Thoracic aorta (tissue), 2 donors: Measurements from ENCODE around the gene PARD3B. TPM values are rescaled to one million over a fixed set of nuclear protein-coding genes. Genes with fewer than 3 reads are reported as not detected.

Experiments used
- ATAC-seq: fragments of 150-250 bp; one replicate; pipeline ENCODE4 v1.8.0; 2017; ENCODE audit warnings: low read depth; ENCODE audit not compliant: insufficient number of reproducible peaks, low FRiP score
- DNase-seq: peaks from one replicate; pipeline ENCODE4 v3.0.0-alpha.2; 2020; ENCODE audit warnings: low spot score
- H3K27ac ChIP-seq, 2 donors: fragments of 200-600 bp; sonication (generic); 1 replicate in 1 of 2; 2 replicates in 1 of 2; pipeline ENCODE4 v1.5.1; 2016; ENCODE audit warnings: mild to moderate bottlenecking in 2 of 2, moderate library complexity in 2 of 2
- H3K27me3 ChIP-seq: fragments of 200-600 bp; sonication (generic); replicated peaks from 2 replicates; pipeline ENCODE4 v1.6.0; 2016; ENCODE audit warnings: mild to moderate bottlenecking; ENCODE audit not compliant: insufficient read depth
- H3K36me3 ChIP-seq: fragments of 200-600 bp; sonication (generic); one replicate; pipeline ENCODE4 v1.5.1; 2016
- H3K4me1 ChIP-seq, 2 donors: fragments of 200-600 bp; sonication (generic); 1 replicate in 1 of 2; 2 replicates in 1 of 2; pipeline versions ENCODE4 v1.5.1 to v1.6.0; 2016; ENCODE audit warnings: low read depth in 2 of 2, mild to moderate bottlenecking in 1 of 2; ENCODE audit not compliant: control insufficient read depth in 1 of 2
- H3K4me3 ChIP-seq: fragments of 200-600 bp; sonication (generic); 2 replicates; pipeline ENCODE4 v1.5.1; 2016; ENCODE audit warnings: mild to moderate bottlenecking
- H3K9me3 ChIP-seq: fragments of 200-600 bp; sonication (generic); 2 replicates; pipeline ENCODE4 v1.5.1; 2016
- total RNA-seq, 2 donors: library from RNA; depleted of rRNA; stranded (reverse); fragments of >200 nt; gene quantifications; one replicate each; pipeline versions ENCODE4 v1.1.0 to v1.2.3, GENCODE V29; 2016
- TF ChIP-seq, protein P1 (sequence below): fragments of 200-600 bp; sonication (generic); IDR thresholded peaks from one replicate; pipeline ENCODE4 v1.5.1; 2019; ENCODE audit warnings: antibody characterized with exemption

Gene PARD3B
- total RNA-seq, 2 donors from 2014 or later = 25.7 to 34.5 TPM

DNA sequence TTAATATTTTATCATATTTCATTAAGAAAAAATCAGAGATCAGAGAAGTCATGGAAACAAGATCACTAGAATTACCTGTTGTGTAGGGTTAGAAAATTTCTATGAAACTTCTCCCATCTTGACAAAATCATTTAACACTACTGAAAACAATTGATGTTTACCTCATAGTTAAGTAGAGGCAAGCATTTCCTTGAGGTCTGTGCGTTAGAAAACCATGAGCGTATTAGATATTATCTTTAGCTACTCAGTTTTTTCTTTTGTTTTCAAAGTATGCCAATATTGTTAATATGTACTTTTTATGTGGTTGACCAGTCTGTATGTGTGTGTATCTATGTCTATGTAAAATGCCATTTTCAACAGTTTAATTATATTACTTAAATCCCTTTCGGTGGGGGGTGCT is 335.7 kb downstream of the PARD3B start:
- TF ChIP-seq, protein P1, sequence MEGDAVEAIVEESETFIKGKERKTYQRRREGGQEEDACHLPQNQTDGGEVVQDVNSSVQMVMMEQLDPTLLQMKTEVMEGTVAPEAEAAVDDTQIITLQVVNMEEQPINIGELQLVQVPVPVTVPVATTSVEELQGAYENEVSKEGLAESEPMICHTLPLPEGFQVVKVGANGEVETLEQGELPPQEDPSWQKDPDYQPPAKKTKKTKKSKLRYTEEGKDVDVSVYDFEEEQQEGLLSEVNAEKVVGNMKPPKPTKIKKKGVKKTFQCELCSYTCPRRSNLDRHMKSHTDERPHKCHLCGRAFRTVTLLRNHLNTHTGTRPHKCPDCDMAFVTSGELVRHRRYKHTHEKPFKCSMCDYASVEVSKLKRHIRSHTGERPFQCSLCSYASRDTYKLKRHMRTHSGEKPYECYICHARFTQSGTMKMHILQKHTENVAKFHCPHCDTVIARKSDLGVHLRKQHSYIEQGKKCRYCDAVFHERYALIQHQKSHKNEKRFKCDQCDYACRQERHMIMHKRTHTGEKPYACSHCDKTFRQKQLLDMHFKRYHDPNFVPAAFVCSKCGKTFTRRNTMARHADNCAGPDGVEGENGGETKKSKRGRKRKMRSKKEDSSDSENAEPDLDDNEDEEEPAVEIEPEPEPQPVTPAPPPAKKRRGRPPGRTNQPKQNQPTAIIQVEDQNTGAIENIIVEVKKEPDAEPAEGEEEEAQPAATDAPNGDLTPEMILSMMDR = no peak
- no peak overlapping the region for H3K27ac ChIP-seq
- H3K36me3 ChIP-seq = no peaks in the 10 kb centered on the region

DNA sequence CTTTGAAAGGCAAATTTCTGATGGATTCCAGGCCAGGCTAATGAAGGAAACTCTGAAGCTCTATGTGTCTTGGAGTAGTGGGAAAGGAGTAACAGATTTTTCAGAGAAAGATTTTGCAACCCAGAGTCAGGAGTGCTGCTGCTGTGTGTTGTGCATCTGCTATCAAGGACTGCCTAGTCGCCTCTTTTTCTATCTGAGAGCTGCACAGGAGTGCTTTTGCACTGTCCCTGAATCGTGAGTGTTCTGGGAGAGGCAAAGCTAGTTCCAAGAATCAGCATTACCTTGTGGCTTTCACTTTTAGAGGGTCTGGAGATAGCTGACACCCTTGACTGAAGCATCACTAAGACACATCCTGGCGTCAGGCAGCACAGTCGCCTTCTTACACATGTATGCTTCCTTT is 336.4 kb downstream of the PARD3B start:
- DNase-seq = no peak

More for the DNA sequence above, 335.7 kb downstream of the PARD3B start:
- Histone ChIP-seq H3K27me3 (no peaks in the 10 kb centered on the region), H3K4me1 (no peaks in the 10 kb centered on the region), H3K9me3 (no peaks in the 10 kb centered on the region), H3K4me3 (no peak overlapping the region)
- DNase-seq = no peak
- ATAC-seq = no peak

GRCh38 chr2:204885747-204886146 is 340.5 kb downstream of the PARD3B start:
- DNase-seq = no peak
- no peak for ATAC-seq
- no peak overlapping the region for H3K27ac ChIP-seq
- no peaks in the 10 kb centered on the region for H3K4me1 ChIP-seq
- H3K36me3 ChIP-seq = no peaks in the 10 kb centered on the region
- TF ChIP-seq, protein P1 = no peak
- H3K27me3 ChIP-seq = no peaks in the 10 kb centered on the region
- H3K4me3 ChIP-seq = no peak overlapping the region
- no peaks in the 10 kb centered on the region for H3K9me3 ChIP-seq

More for the DNA sequence above, 336.4 kb downstream of the PARD3B start:
- Histone ChIP-seq H3K27me3 (no peaks in the 10 kb centered on the region), H3K4me3 (no peak overlapping the region), H3K9me3 (no peaks in the 10 kb centered on the region), H3K27ac (no peak overlapping the region), H3K4me1 (no peaks in the 10 kb centered on the region), H3K36me3 (no peaks in the 10 kb centered on the region)
- TF ChIP-seq, protein P1 = no peak
- ATAC-seq = no peak

DNA sequence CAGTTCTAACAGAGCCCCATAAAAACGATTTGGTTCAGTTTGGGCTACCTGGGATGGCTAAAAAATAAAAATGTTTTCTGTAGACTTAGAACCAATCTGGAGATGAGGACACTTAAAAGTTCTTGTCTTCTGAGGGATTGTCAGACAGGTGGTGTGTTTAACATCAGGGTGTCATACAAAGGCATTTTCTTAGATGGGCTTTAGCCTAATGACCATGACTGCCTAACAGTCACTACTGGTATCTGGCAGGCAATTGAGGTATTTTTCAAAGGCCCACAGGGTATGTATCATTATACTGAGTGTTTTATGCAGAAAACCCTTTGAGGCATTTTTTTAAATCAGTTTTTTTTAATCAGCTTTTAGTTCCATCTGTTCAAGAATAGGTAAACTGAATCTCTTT is 341.4 kb downstream of the PARD3B start:
- no peak for DNase-seq
- ATAC-seq = no peak
- TF ChIP-seq, protein P1 = no peak

DNA sequence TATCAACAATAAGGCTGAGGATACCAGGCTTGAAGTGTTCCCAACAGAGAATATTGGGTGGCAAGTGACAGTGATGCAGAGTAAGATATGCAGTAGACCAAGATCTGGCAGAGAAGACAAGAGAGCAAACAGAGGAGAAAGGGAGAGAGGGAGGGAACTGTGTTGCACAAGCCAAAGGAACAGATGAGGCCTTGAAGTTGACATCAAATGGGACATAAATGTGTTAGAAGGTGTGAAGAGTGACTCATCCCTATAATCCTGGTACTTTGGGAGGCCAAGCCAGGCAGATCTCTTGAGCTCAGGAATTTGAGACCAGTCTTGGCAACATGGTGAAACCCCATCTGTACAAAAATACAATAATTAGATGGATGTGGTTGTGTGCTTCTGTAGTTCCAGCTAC is 342.9 kb downstream of the PARD3B start:
- H3K9me3 ChIP-seq = no peaks in the 10 kb centered on the region
- H3K4me3 ChIP-seq = no peak overlapping the region
- TF ChIP-seq, protein P1 = no peak
- DNase-seq (no peak), ATAC-seq (no peak)
- H3K27ac ChIP-seq = no peak overlapping the region
- no peaks in the 10 kb centered on the region for H3K4me1 ChIP-seq
- H3K27me3 ChIP-seq = no peaks in the 10 kb centered on the region
- H3K36me3 ChIP-seq = no peaks in the 10 kb centered on the region

More for the DNA sequence above, 341.4 kb downstream of the PARD3B start:
- no peak overlapping the region for H3K4me3 ChIP-seq
- no peaks in the 10 kb centered on the region for H3K9me3 ChIP-seq
- no peaks in the 10 kb centered on the region for H3K36me3 ChIP-seq
- no peaks in the 10 kb centered on the region for H3K27me3 ChIP-seq
- no peaks in the 10 kb centered on the region for H3K4me1 ChIP-seq
- no peak overlapping the region for H3K27ac ChIP-seq
